SK-N-SH (cell line): ENCODE measurements around the gene GAS6. TPM values are rescaled to one million over a fixed set of nuclear protein-coding genes. Genes with fewer than 3 reads are reported as not detected.

ENCODE experiments used
- CTCF ChIA-PET: fragments of 300-600, 350-600 bp; formaldehyde crosslinking; extraction: SDS; loops from one replicate; lab custom pipeline; 2021; lab: Yijun Ruan, JAX
- POLR2A ChIA-PET: fragments of 350-600 bp; sonication (Branson Sonifier 250); formaldehyde crosslinking; extraction: SDS; loops from one replicate; lab custom pipeline; 2020; ENCODE audit warnings: antibody characterized with exemption, inconsistent platforms; lab: Yijun Ruan, JAX
- DNase-seq: peaks from one replicate; pipeline ENCODE4 v3.0.0; 2012
- H2AFZ ChIP-seq: fragments of 200-600 bp; sonication (generic); 2 replicates; pipeline ENCODE4 v1.8.1; 2016; ENCODE audit warnings: antibody characterized with exemption, mild to moderate bottlenecking, low read depth
- H3F3A ChIP-seq: fragments of 200-600 bp; sonication (generic); replicated peaks from 2 replicates; pipeline ENCODE3; 2016; ENCODE audit warnings: antibody characterized with exemption, mild to moderate bottlenecking; ENCODE audit not compliant: insufficient read depth
- H3K27ac ChIP-seq, 2 experiments: fragments of 200-500 bp in 1 of 2; fragments of 200-600 bp in 1 of 2; sonication (Bioruptor generic) in 1 of 2; sonication (generic), shearing (Covaris generic) in 1 of 2; 2 replicates each; pipeline versions ENCODE4 v1.5.1 to v1.6.1; 2014 to 2016; ENCODE audit warnings: low read depth in 2 of 2, inconsistent platforms in 1 of 2, low read length in 1 of 2, mild to moderate bottlenecking in 1 of 2, mixed read lengths in 1 of 2
- H3K27me3 ChIP-seq: fragments of 200-600 bp; sonication (generic), shearing (Covaris generic); 2 replicates; pipeline ENCODE4 v1.6.1; 2016; ENCODE audit warnings: mixed run types; ENCODE audit not compliant: insufficient read depth
- H3K36me3 ChIP-seq, 2 experiments: fragments of 200-500 bp in 1 of 2; fragments of 200-600 bp in 1 of 2; sonication (Bioruptor generic) in 1 of 2; sonication (generic) in 1 of 2; replicated peaks in 1 of 2; 2 replicates each; pipeline versions ENCODE3 to v1.5.1; 2014 to 2016; ENCODE audit warnings: low read length in 1 of 2, mild to moderate bottlenecking in 1 of 2; ENCODE audit not compliant: insufficient read depth in 2 of 2, control insufficient read depth in 1 of 2
- H3K4me1 ChIP-seq, 2 experiments: fragments of 200-500 bp in 1 of 2; fragments of 200-600 bp in 1 of 2; sonication (Bioruptor generic) in 1 of 2; sonication (generic), shearing (Covaris generic) in 1 of 2; 2 replicates each; pipeline versions ENCODE4 v1.5.1 to v1.6.1; 2014 to 2016; ENCODE audit warnings: low read depth in 1 of 2, low read length in 1 of 2, mixed run types in 1 of 2; ENCODE audit not compliant: insufficient read depth in 2 of 2, control insufficient read depth in 1 of 2
- H3K4me2 ChIP-seq: fragments of 200-600 bp; sonication (generic), shearing (Covaris generic); 2 replicates; pipeline ENCODE4 v1.6.1; 2017; ENCODE audit warnings: mixed run types
- H3K4me3 ChIP-seq, 2 experiments: fragments of 200-500 bp in 1 of 2; fragments of 200-600 bp in 1 of 2; sonication (Bioruptor generic) in 1 of 2; sonication (generic), shearing (Covaris generic) in 1 of 2; 2 replicates each; pipeline versions ENCODE4 v1.5.1 to v1.8.1; 2014 to 2016; ENCODE audit warnings: low read depth in 2 of 2, inconsistent platforms in 1 of 2, low read length in 1 of 2, mild to moderate bottlenecking in 1 of 2, mixed read lengths in 1 of 2, moderate library complexity in 1 of 2
- H3K79me2 ChIP-seq: fragments of 200-600 bp; sonication (generic); 2 replicates; pipeline ENCODE4 v1.8.1; 2017; ENCODE audit warnings: mild to moderate bottlenecking; ENCODE audit not compliant: insufficient read depth
- H3K9ac ChIP-seq: fragments of 200-600 bp; sonication (generic); 2 replicates; pipeline ENCODE4 v1.6.1; 2017; ENCODE audit warnings: mixed run types
- H3K9me2 ChIP-seq: fragments of 200-600 bp; sonication (generic); 2 replicates; pipeline ENCODE4 v1.6.1; 2017; ENCODE audit warnings: mixed run types
- H3K9me3 ChIP-seq: fragments of 200-600 bp; sonication (generic); 2 replicates; pipeline ENCODE4 v1.6.1; 2017; ENCODE audit warnings: mixed run types, mild to moderate bottlenecking, moderate library complexity
- H4K20me1 ChIP-seq: fragments of 200-600 bp; sonication (generic); 2 replicates; pipeline ENCODE4 v1.6.1; 2017; ENCODE audit warnings: mild to moderate bottlenecking, mixed run types; ENCODE audit not compliant: insufficient read depth
- CHD2 ChIP-seq: fragments of 150-350 bp; IDR thresholded peaks from 2 replicates; pipeline ENCODE4 v1.6.1; 2018; ENCODE audit warnings: low read length; ENCODE audit not compliant: partially characterized antibody
- ELF1 ChIP-seq: IDR thresholded peaks from 2 replicates; pipeline ENCODE4 v1.4.0; 2012
- EP300 ChIP-seq, 2 experiments: IDR thresholded peaks; 2 replicates each; pipeline versions ENCODE4 v1.4.0 to v1.6.1; 2012; ENCODE audit warnings: borderline replicate concordance in 1 of 2, low read depth in 1 of 2, low read length in 1 of 2
- FOXM1 ChIP-seq: IDR thresholded peaks from 2 replicates; pipeline ENCODE4 v1.4.0; 2012; ENCODE audit warnings: low read depth, mild to moderate bottlenecking
- GABPA ChIP-seq: IDR thresholded peaks from 2 replicates; pipeline ENCODE4 v1.4.0; 2012; ENCODE audit warnings: low read depth, mild to moderate bottlenecking
- JUND ChIP-seq: IDR thresholded peaks from 2 replicates; pipeline ENCODE4 v1.4.0; 2012
- RAD21 ChIP-seq: IDR thresholded peaks from 2 replicates; pipeline ENCODE4 v1.6.1; 2012; ENCODE audit warnings: mild to moderate bottlenecking, low read length
- SIN3A ChIP-seq: IDR thresholded peaks from 2 replicates; pipeline ENCODE4 v1.6.1; 2012; ENCODE audit warnings: low read depth, mild to moderate bottlenecking, low read length, moderate library complexity, borderline replicate concordance
- TEAD4 ChIP-seq: IDR thresholded peaks from 2 replicates; pipeline ENCODE4 v1.4.0; 2012; ENCODE audit warnings: mild to moderate bottlenecking, borderline replicate concordance; ENCODE audit not compliant: insufficient read depth
- WGBS: methylation state at CpG from one replicate; pipeline ENCODE4 v1.1.6; 2017; ENCODE audit warnings: low lambda C conversion rate; 5-methylcytosine and 5-hydroxymethylcytosine counted together
- polyA plus RNA-seq, 3 experiments: library from polyadenylated mRNA; depleted of rRNA; stranded (reverse); fragments of >200 nt; gene quantifications; 2 replicates each; pipeline ENCODE4 v1.2.3, GENCODE V29; 2012
- TF ChIP-seq, protein P1 (sequence below): IDR thresholded peaks from 2 replicates; pipeline ENCODE4 v1.6.1; 2012; ENCODE audit warnings: mild to moderate bottlenecking, low read depth, low read length, moderate library complexity
- TF ChIP-seq, protein P2 (sequence below): IDR thresholded peaks from 2 replicates; pipeline ENCODE4 v1.4.0; 2012; ENCODE audit warnings: low read depth
- TF ChIP-seq, protein P3 (sequence below): IDR thresholded peaks from 2 replicates; pipeline ENCODE4 v1.4.0; 2012; ENCODE audit warnings: low read depth, borderline replicate concordance
- TF ChIP-seq, protein P4 (sequence below): fragments of 200-600 bp; sonication (generic); IDR thresholded peaks from 2 replicates; pipeline ENCODE4 v1.6.1; 2017; ENCODE audit warnings: antibody characterized with exemption, mild to moderate bottlenecking, moderate library complexity
- TF ChIP-seq, protein P5 (sequence below): IDR thresholded peaks from 2 replicates; pipeline ENCODE4; 2012

The GAS6 gene
- polyA plus RNA-seq, 1 of the 3 experiments (the other 2 are of a cell fraction), result 380 TPM

DNA sequence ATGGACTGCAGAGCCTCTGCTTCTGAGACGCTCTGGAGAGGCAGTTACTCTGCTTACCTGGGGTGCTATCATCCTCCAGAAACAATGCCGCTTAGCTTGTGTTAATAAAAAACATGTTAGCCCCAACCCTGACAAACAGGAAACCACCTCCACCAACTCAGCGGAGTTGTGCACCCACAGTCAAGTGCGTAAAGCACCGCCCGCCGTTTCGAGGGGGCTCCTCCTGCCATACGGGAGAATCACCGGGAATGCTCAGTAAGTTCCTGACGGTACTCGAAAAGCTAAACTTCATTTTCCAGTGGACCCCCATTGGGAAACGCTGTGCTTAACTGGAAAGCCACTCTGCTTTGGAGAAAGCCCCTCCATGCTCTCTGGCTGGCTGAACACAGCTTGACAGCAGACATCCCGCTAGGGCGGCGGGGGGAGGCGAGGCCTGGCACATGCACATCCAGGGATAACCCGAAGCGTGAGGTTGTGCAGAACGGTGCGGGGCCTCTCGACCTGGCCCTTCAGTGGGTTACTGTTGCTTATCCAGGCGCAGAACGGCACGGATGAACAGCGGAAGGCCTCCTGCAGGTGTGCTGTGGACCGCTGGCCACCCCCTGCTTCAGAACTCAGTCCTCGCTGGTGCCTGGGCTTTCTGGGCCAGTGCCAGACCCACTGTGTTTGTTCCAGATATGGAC lies 17.1 kb downstream of the GAS6 start:
- 96% methylated on average over 20 of the region's 28 CpGs for WGBS

More for the DNA sequence above, 17.1 kb downstream of the GAS6 start:
- Histone ChIP-seq H3K4me2 (no peak overlapping the region), H3K79me2 (peaks cover 99% of the 10 kb centered on the region), H4K20me1 (peaks cover 16% of the 10 kb centered on the region), H3K9me3 (no peaks in the 10 kb centered on the region), H3F3A (peaks cover 24% of the 10 kb centered on the region), H3K27me3 (no peaks in the 10 kb centered on the region)
- no peak for DNase-seq
- CTCF ChIA-PET, result interaction anchor here (1.1 kb wide), 1 partner anchor 379 kb away, joined by 3 read pairs; no protein-coding TSS in a partner anchor
- TF ChIP-seq JUND (no peak), CHD2 (no peak), EP300 (IDR thresholded peaks at IDR 0.05; ENCODE audit: borderline replicate concordance in 1 of 2, low read depth in 1 of 2, low read length in 1 of 2) (no peak), SIN3A (no peak), ELF1 (no peak), FOXM1 (no peak), RAD21 (no peak), TEAD4 (no peak), GABPA (no peak)
- TF ChIP-seq, protein P1, sequence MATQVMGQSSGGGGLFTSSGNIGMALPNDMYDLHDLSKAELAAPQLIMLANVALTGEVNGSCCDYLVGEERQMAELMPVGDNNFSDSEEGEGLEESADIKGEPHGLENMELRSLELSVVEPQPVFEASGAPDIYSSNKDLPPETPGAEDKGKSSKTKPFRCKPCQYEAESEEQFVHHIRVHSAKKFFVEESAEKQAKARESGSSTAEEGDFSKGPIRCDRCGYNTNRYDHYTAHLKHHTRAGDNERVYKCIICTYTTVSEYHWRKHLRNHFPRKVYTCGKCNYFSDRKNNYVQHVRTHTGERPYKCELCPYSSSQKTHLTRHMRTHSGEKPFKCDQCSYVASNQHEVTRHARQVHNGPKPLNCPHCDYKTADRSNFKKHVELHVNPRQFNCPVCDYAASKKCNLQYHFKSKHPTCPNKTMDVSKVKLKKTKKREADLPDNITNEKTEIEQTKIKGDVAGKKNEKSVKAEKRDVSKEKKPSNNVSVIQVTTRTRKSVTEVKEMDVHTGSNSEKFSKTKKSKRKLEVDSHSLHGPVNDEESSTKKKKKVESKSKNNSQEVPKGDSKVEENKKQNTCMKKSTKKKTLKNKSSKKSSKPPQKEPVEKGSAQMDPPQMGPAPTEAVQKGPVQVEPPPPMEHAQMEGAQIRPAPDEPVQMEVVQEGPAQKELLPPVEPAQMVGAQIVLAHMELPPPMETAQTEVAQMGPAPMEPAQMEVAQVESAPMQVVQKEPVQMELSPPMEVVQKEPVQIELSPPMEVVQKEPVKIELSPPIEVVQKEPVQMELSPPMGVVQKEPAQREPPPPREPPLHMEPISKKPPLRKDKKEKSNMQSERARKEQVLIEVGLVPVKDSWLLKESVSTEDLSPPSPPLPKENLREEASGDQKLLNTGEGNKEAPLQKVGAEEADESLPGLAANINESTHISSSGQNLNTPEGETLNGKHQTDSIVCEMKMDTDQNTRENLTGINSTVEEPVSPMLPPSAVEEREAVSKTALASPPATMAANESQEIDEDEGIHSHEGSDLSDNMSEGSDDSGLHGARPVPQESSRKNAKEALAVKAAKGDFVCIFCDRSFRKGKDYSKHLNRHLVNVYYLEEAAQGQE, result no peak
- TF ChIP-seq, protein P2, sequence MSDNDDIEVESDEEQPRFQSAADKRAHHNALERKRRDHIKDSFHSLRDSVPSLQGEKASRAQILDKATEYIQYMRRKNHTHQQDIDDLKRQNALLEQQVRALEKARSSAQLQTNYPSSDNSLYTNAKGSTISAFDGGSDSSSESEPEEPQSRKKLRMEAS, result no peak
- TF ChIP-seq, protein P3, sequence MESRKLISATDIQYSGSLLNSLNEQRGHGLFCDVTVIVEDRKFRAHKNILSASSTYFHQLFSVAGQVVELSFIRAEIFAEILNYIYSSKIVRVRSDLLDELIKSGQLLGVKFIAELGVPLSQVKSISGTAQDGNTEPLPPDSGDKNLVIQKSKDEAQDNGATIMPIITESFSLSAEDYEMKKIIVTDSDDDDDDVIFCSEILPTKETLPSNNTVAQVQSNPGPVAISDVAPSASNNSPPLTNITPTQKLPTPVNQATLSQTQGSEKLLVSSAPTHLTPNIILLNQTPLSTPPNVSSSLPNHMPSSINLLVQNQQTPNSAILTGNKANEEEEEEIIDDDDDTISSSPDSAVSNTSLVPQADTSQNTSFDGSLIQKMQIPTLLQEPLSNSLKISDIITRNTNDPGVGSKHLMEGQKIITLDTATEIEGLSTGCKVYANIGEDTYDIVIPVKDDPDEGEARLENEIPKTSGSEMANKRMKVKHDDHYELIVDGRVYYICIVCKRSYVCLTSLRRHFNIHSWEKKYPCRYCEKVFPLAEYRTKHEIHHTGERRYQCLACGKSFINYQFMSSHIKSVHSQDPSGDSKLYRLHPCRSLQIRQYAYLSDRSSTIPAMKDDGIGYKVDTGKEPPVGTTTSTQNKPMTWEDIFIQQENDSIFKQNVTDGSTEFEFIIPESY, result no peak
- TF ChIP-seq, protein P4, sequence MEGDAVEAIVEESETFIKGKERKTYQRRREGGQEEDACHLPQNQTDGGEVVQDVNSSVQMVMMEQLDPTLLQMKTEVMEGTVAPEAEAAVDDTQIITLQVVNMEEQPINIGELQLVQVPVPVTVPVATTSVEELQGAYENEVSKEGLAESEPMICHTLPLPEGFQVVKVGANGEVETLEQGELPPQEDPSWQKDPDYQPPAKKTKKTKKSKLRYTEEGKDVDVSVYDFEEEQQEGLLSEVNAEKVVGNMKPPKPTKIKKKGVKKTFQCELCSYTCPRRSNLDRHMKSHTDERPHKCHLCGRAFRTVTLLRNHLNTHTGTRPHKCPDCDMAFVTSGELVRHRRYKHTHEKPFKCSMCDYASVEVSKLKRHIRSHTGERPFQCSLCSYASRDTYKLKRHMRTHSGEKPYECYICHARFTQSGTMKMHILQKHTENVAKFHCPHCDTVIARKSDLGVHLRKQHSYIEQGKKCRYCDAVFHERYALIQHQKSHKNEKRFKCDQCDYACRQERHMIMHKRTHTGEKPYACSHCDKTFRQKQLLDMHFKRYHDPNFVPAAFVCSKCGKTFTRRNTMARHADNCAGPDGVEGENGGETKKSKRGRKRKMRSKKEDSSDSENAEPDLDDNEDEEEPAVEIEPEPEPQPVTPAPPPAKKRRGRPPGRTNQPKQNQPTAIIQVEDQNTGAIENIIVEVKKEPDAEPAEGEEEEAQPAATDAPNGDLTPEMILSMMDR, result no peak
- TF ChIP-seq, protein P5, sequence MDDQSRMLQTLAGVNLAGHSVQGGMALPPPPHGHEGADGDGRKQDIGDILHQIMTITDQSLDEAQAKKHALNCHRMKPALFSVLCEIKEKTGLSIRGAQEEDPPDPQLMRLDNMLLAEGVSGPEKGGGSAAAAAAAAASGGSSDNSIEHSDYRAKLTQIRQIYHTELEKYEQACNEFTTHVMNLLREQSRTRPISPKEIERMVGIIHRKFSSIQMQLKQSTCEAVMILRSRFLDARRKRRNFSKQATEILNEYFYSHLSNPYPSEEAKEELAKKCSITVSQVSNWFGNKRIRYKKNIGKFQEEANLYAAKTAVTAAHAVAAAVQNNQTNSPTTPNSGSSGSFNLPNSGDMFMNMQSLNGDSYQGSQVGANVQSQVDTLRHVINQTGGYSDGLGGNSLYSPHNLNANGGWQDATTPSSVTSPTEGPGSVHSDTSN, result no peak
- TF ChIP-seq, all 33 proteins: peak for 0
- H2AFZ ChIP-seq, result no peak overlapping the region
- H3K9ac ChIP-seq, result no peak overlapping the region
- H3K4me1 ChIP-seq, result peaks cover 5 to 6% of the 10 kb centered on the region in 2 experiments; a peak in 2 of 4 replicates
- no peak overlapping the region for H3K27ac ChIP-seq
- H3K4me3 ChIP-seq, result no peak overlapping the region
- no peaks in the 10 kb centered on the region for H3K9me2 ChIP-seq
- H3K36me3 ChIP-seq, result peaks cover 34 to 43% of the 10 kb centered on the region in 2 experiments
- POLR2A ChIA-PET, result no interaction called here
